HG03571 (cell line): ENCODE results near the gene ACSM2B.
"Not testable (repeated sequence)": the region's sequence is repeated elsewhere in the genome, so short reads cannot be mapped to it uniquely, and the experiment has no call there.

ENCODE experiments used
- ATAC-seq: cut with Tn5 transposase; IDR thresholded peaks from one replicate; pipeline ENCODE4 v1.9.1; 2021; ENCODE audit not compliant: unreplicated experiment

Gene ACSM2B

GRCh38 chr16:20538687-20539086, 37.5 kb downstream of the ACSM2B start:
- ATAC-seq, result no peak

DNA sequence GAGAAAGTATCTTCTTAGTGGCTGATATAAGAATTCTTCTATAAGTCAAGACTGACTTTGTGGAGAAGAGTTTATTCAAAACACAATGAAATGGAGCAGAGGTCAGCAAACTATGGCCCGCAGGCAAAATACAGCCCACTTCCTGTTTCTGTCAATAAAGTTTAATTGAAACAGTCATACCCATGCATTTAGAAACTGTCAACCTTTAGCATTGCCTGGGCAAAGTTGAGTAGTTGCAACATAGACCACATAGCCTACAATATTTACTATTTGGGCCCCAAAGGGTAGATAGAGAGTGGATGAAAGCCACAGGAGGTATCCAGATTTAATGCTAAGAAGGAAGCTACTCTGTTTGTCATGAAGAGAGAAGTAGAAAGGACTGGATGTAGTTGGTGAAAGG, 38.0 kb downstream of the ACSM2B start:
- ATAC-seq, result no peak

- ATAC-seq, result not testable (repeated sequence)
Measured at GRCh38 chr16:20536669-20537068, 39.5 kb downstream of the ACSM2B start.

- ATAC-seq, result not testable (repeated sequence)
Measured at GRCh38 chr16:20532284-20532792, 43.8 kb downstream of the ACSM2B start.

- not testable (repeated sequence) for ATAC-seq
Measured at GRCh38 chr16:20531795-20532194, 44.4 kb downstream of the ACSM2B start.

- ATAC-seq, result no peak
Measured at GRCh38 chr16:20520103-20520502, 56.1 kb downstream of the ACSM2B start.

DNA sequence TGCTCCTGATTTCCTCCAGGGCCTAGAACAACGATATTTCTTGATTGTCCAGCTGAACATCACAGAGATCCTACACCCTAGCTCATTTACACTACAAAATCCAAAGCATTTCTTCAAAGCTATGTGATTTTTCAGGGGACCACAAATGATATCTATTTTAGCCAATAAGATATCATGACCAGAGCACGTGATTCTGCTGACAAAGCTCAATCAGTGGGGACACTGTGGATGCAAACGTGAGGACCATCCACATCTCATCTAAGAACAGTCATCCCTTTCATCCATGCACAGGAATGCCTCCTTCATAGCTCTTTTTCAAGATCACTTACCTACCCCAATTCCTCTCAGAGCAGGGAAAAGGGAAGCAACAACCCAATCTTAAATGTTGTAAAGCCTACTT, 56.9 kb downstream of the ACSM2B start:
- no peak for ATAC-seq

DNA sequence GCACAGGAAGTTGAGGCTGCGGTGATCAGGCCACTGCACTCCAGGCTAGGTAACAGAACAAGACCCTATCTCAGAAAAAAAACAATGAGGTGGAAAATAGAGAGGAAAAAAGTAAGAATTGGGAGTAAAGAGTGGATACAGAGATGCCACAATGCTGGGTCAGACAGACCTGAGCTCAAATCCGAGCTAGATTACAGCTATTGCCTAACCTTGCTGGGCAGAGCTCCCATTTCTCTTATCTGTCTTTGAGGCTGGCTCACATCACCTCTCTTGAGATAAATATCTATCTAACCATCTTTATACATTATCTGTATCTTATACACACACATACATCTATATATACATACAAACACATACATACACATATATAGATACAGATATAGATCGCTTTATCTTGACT, 59.0 kb downstream of the ACSM2B start:
- ATAC-seq, result no peak

DNA sequence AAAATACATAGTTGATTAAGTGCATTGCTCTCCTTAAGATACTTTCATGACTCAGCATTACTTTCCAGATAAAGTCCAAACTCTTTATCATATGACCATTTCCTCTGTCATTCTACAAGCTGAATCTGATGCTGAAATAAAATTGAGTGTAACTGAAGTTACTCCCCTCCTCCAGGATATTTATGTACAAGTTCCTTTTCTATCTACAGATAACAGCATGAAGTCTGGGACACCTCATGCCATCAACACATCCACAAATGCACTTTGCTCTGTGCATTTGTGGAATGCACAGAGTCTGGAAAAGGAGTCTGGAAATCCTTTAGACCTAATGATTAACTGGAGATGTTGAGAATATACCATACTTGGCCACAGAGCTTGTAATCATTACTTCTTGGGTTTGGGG, 60.5 kb downstream of the ACSM2B start:
- no peak for ATAC-seq

- ATAC-seq, result no peak
Measured at GRCh38 chr16:20510323-20510722, 65.8 kb downstream of the ACSM2B start.

GRCh38 chr16:20507280-20507679, 68.9 kb downstream of the ACSM2B start:
- ATAC-seq, result no peak

GRCh38 chr16:20504418-20504817, 71.7 kb downstream of the ACSM2B start:
- ATAC-seq, result no peak

DNA sequence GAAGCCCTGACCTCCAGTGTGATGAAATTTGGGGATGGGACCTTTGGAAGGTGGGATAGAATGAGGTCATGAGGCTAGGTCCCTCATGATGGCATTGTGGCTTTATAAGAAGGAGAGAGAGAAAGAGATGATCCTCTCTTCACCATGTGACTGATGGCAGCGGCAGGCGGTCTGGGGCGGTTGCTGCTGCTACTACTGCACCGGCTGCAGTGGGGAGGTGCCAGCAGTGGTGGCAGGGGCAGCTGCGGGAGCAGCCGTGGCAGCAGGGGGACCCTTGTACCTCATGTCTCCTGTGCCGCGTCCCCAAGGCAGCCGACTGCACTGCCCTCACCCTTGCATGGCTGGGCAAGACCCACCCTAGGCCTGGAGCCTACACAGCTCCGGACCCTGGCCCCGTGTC, 84.7 kb downstream of the ACSM2B start:
- not testable (repeated sequence) for ATAC-seq

DNA sequence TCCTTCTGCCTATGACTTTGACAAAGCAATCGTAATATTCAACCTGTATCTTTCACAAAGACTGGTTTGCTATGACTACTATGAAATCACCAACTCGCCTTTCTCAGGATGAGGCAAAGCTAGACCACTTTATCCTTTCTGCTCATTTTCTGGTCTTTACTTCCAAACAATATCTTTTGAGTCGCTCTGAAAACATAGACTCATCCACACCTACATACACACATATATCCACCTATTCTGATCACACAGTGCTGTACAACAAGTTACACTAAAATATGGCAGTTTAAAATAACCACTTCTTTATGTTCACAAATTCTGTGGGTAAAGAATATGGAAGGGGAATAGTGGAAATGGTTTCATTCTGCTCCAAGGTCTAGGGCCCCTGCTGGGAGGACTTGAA, 85.2 kb downstream of the ACSM2B start:
- not testable (repeated sequence) for ATAC-seq
